Measurements from ENCODE around the gene ACAP3. TPM values are rescaled to one million over a fixed set of nuclear protein-coding genes. Genes with fewer than 3 reads are reported as not detected.

The ACAP3 gene
- total RNA-seq, 1 donor from 2014 or later, result 10.7 TPM

DNA sequence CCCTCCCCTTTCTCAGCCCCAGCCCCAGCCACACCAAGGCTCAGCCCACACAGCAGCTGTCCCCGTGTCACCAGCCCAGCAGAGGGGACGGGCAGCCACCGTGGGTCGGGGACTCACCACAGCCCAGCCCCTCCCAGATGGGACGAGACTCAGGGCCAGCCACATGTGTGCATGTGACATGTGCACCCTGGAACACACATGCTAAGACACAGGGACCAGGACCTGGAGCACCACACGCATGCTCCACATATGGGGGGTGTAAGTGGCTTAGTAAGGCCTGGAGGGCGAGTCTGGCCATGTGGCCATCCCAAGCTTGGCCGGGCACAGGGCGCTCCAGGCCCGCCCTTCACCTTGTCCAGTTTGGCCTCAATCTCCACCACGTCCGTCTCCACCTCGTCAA, 4.0 kb downstream of the ACAP3 start:
- no peak for DNase-seq (ENCODE audit: low spot score)
- TF ChIP-seq, protein P1, sequence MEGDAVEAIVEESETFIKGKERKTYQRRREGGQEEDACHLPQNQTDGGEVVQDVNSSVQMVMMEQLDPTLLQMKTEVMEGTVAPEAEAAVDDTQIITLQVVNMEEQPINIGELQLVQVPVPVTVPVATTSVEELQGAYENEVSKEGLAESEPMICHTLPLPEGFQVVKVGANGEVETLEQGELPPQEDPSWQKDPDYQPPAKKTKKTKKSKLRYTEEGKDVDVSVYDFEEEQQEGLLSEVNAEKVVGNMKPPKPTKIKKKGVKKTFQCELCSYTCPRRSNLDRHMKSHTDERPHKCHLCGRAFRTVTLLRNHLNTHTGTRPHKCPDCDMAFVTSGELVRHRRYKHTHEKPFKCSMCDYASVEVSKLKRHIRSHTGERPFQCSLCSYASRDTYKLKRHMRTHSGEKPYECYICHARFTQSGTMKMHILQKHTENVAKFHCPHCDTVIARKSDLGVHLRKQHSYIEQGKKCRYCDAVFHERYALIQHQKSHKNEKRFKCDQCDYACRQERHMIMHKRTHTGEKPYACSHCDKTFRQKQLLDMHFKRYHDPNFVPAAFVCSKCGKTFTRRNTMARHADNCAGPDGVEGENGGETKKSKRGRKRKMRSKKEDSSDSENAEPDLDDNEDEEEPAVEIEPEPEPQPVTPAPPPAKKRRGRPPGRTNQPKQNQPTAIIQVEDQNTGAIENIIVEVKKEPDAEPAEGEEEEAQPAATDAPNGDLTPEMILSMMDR (IDR thresholded peaks at IDR 0.05), result no peak
- no peak for TF ChIP-seq EZH2 (IDR thresholded peaks at IDR 0.05)
- no peak for TF ChIP-seq EZH2phosphoT487 (IDR thresholded peaks at IDR 0.05)
- no peaks in the 10 kb centered on the region for H3K9me3 Mint-ChIP-seq
- peaks cover 4% of the 10 kb centered on the region for H3K27me3 Mint-ChIP-seq (ENCODE audit: insufficient read depth, low read depth)
- H3K27me3 ChIP-seq, result peaks cover 1% of the 10 kb centered on the region
- no peak overlapping the region for H3K27ac ChIP-seq
- no peak overlapping the region for H3K4me3 Mint-ChIP-seq
- no peak overlapping the region for H3K9ac ChIP-seq
- H3K27ac Mint-ChIP-seq, result no peak overlapping the region
- H2AFZ ChIP-seq (replicated peaks), result no peak overlapping the region
- peaks cover 18% of the 10 kb centered on the region for H3K4me1 Mint-ChIP-seq
- H3K36me3 ChIP-seq, result no peaks in the 10 kb centered on the region
- H3K4me3 ChIP-seq, result no peak overlapping the region
- peaks cover 27% of the 10 kb centered on the region for H3K4me1 ChIP-seq
- H3K9me3 ChIP-seq (ENCODE audit: low read depth), result no peaks in the 10 kb centered on the region
- H4K20me1 ChIP-seq (ENCODE audit: low read depth), result peaks cover 56% of the 10 kb centered on the region
- no peak overlapping the region for H3K4me2 ChIP-seq
- no peaks in the 10 kb centered on the region for H3K36me3 Mint-ChIP-seq
- H3K79me2 ChIP-seq (ENCODE audit: low read depth), result peaks cover 5% of the 10 kb centered on the region
- H3F3A ChIP-seq (ENCODE audit: low read depth), result peaks cover 13% of the 10 kb centered on the region

DNA sequence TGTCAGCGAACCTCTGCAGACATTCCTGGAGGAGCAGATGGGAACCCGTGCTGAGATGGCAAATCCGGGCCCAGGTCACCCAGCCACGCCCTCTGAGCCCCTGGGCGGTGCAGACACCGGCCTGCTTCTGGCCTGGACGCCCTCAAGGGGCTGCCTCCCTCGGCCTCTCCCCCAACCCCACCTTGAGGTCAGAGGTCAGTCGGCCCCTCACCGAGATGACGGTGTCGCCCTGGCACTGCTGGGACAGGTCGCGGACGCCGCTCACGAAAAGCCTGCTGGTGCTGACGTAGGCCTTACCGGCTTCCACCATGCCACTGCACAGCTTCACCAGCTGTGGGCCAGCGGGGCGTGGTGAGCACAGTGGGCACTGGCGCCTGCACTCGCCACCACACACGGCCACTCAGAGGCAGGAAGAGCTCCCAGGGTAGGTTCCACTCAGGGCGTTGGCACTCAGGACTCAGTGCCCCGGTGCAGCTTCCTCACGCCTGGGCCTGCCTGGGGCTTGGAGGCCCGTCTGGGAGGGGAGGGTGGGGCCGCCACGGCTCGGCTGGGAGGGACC, 4.7 kb downstream of the ACAP3 start:
- Histone ChIP-seq H3K27ac (no peak overlapping the region), H3K9ac (no peak overlapping the region), H3K27me3 (no peaks in the 10 kb centered on the region), H3K79me2 (ENCODE audit: low read depth) (peaks cover 5% of the 10 kb centered on the region), H3F3A (ENCODE audit: low read depth) (peaks cover 12% of the 10 kb centered on the region), H3K4me1 (peaks cover 27% of the 10 kb centered on the region), H2AFZ (replicated peaks) (no peak overlapping the region), H3K9me3 (ENCODE audit: low read depth) (no peaks in the 10 kb centered on the region), H4K20me1 (ENCODE audit: low read depth) (peaks cover 57% of the 10 kb centered on the region), H3K4me2 (no peak overlapping the region), H3K4me3 (no peak overlapping the region), H3K36me3 (no peaks in the 10 kb centered on the region)
- H3K9me3 Mint-ChIP-seq, result no peaks in the 10 kb centered on the region
- peaks cover 4% of the 10 kb centered on the region for H3K27me3 Mint-ChIP-seq (ENCODE audit: insufficient read depth, low read depth)
- H3K4me3 Mint-ChIP-seq, result no peak overlapping the region
- DNase-seq (ENCODE audit: low spot score), result no peak
- H3K27ac Mint-ChIP-seq, result no peak overlapping the region
- no peak for TF ChIP-seq EZH2 (IDR thresholded peaks at IDR 0.05)
- TF ChIP-seq, protein P1 (IDR thresholded peaks at IDR 0.05), result no peak
- TF ChIP-seq EZH2phosphoT487 (IDR thresholded peaks at IDR 0.05), result no peak
- peaks cover 18% of the 10 kb centered on the region for H3K4me1 Mint-ChIP-seq
- no peaks in the 10 kb centered on the region for H3K36me3 Mint-ChIP-seq

DNA sequence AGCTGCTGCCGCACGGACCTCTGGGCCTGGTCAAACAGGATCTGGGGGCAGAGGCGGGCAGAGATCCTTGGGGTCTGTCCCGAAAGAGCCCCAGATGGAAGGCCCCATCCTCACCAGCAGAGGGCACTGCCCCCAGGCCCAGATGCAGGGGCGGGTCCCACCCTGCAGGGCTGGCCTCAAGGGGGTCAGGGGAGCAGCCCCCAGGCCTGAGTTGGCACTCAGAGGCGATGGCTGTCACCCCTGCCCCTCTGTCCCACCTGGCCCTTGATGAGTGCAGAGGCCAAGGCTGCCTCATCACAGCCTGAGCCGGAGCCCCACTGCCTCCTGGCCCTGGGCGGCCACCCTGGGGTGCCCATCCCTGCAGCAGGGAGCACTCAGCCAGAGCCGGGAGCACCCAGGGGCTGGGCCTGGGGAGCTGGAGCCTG, 5.7 kb downstream of the ACAP3 start:
- H3K27me3 Mint-ChIP-seq (ENCODE audit: insufficient read depth, low read depth), result peaks cover 4% of the 10 kb centered on the region
- H3F3A ChIP-seq (ENCODE audit: low read depth), result peaks cover 11% of the 10 kb centered on the region
- no peak for DNase-seq (ENCODE audit: low spot score)
- peaks cover 17% of the 10 kb centered on the region for H3K4me1 Mint-ChIP-seq
- TF ChIP-seq, protein P1 (IDR thresholded peaks at IDR 0.05), result peak; percentile 59
- TF ChIP-seq EZH2phosphoT487 (IDR thresholded peaks at IDR 0.05), result no peak
- no peaks in the 10 kb centered on the region for H3K36me3 Mint-ChIP-seq
- H3K79me2 ChIP-seq (ENCODE audit: low read depth), result peaks cover 5% of the 10 kb centered on the region
- H3K4me1 ChIP-seq, result peaks cover 24% of the 10 kb centered on the region
- no peak overlapping the region for H3K27ac ChIP-seq
- no peak overlapping the region for H3K4me3 Mint-ChIP-seq
- no peak overlapping the region for H3K4me2 ChIP-seq
- no peaks in the 10 kb centered on the region for H3K9me3 ChIP-seq (ENCODE audit: low read depth)
- H3K27me3 ChIP-seq, result no peaks in the 10 kb centered on the region
- no peaks in the 10 kb centered on the region for H3K9me3 Mint-ChIP-seq
- peaks cover 57% of the 10 kb centered on the region for H4K20me1 ChIP-seq (ENCODE audit: low read depth)
- no peaks in the 10 kb centered on the region for H3K36me3 ChIP-seq
- no peak overlapping the region for H3K4me3 ChIP-seq
- H2AFZ ChIP-seq (replicated peaks), result no peak overlapping the region
- H3K27ac Mint-ChIP-seq, result no peak overlapping the region
- H3K9ac ChIP-seq, result no peak overlapping the region

All from neural progenitor cell (in vitro differentiated cells).